ENCODE measurements around the gene BORCS5.

BORCS5 gene

DNA sequence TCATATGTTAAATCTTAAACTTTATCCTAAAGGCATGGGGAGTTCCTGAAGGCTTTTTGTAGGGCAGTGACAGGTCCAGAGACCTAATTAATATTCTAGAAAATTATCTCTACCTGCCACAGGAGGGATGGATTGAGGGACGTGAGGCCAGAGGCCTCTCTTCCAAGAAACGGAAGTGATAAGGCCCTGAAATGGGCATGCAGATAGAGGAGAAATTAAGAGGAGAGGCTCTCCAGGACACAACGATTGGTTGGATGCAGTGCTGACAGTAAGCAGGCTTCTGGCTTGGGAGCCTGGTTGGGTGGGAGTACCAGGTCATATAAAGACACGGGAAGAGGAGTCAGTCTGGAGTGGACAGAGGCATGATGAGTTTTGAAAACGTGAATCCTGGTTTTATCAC lies 3.1 kb upstream of the BORCS5 start:
- no peak for DNase-seq

DNA sequence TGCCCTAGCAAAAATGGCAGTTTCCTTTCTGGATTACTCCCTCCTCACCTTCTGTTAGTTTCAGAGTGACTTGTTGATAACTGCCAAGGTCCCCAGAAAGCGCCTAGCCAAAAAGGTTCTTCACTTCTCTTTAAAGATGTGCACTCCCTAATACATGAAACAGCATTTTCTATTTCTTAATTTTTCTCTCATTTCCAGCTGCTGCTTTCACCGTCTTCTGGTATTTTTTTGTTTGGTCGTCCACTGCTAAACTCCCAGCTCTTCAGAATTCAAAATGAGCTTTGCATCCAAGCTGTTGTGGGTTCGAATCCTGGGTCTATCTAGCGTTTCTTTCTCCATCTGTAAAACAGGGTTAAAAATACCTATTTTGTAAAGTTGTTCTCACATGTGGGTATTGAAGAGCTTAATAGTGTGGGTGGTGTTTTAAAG lies 397 bp upstream of the BORCS5 start:
- no peak for DNase-seq

DNA sequence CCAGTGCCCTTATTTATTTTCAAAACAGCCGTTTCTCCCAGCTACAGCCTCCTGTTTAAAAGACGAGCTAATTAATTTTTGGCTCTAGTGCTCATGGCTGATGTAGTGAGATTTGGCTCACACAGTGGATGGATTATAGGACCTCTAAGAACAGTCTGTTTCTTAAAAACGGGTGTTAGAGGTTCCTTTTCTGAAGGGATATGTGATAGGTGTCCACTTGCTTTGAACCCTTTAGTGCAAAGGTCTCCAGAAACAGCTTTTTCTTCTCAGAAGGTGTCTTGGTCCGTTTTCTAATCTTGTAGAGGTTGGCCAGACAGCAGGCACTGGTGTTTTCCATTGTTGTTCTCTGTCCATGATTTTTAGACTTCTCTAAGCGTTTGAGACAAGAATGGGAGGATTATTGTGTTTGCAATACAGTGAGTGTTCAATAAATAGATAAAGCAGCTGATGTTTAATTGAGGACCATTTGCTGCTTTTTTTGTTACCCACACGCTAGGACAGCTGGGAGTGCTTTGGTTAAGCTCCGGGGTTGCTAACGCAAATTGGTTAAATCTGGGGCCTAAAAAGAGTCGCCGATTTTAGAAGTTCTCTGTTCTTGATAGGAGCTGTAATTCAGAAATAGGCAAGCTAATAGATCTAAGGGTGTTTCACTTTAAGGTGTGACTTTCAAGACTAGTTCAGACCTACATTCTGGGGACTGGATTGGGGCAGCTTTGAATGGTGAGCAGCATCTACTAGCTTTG lies 1.0 kb downstream of the BORCS5 start:
- no peak for DNase-seq

DNA sequence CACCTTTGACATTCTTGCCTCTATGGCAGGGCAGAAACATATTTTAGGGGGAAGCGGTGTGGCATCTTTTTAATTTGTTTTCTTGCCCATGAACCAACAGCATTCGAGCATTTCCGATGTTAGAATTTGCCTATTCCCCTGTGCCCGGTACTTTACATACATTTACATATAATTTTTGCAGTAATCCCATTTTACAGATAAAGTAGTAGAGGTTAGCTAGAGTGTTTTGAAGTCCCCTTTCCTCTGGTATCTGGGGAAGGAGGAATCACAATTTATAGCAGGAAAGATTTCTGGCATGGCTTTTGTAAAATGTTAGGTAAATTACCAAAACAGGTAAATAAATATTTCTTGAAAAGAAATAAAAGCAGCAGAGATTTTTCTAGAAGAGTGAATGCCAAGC lies 1.6 kb downstream of the BORCS5 start:
- no peak for DNase-seq

DNA sequence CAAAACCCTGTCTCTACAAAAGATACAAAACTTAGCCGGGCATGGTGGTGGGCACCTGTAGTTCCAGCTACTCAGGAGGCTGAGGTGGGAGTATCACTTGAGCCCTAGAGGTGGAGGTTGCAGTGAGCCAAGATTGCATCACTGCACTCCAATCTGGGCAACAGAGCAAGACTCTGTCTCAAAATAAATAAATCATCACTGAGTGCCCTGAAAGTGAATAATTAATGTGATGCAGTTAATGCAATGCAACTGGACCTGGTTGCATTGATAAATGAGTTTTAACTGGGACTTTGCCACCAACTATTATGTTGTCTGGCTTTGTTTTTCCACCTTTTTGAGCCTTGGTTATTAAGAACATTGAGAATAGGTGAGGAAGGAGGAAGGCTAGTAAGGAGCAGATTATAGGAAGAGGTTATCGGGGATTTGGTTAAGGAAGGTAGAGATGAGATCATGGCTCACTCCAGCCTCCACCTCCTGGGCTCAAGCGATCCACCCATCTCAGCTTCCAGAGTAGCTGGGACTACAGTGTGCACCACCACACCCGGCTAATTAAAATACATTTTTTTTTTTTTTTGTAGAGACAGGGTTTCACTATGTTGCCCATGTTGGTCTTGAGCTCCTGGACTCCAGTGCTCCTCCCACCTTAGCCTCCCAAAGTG lies 8.0 kb downstream of the BORCS5 start:
- DNase-seq, result no peak

DNA sequence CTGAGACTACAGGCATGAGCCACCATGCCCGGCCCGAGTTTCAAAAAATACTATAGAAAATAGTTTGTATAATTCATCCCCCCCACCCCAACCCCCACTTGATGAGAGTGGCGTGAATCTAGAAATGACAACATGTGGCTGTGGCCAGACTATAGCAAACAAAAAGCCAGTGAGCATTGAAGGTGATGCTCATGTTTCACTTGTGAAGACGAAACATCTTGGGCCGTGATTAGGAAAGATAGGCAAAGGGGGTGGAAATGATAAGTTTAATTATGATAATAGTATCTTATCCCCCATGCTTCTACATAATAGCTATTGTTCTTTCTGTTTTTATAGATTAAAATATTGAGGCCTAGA lies 8.5 kb downstream of the BORCS5 start:
- DNase-seq, result no peak

DNA sequence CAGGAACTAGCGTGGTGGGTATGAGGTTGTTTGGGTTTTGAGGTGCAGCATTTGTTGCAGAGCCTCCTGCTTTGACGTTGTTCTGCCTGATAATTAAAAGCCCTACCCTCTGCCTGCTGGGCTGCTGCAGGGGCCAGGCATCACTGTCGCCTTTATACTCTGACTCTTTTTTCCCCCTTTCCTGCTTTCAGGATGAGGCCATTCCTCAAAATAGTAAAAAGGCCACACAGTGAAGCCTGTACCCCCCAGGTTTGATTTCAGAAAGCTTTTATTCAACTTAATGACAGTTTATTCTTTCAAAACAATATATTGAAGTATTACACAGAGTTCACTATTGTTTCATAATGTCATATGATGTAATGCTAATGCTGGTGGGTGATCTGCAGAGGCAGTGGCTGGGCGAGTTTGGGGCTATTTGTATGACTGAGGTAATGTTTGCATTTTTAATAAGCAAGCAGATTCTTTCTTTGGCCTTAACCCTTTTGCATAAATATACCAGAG lies 9.1 kb downstream of the BORCS5 start:
- no peak for DNase-seq

DNA sequence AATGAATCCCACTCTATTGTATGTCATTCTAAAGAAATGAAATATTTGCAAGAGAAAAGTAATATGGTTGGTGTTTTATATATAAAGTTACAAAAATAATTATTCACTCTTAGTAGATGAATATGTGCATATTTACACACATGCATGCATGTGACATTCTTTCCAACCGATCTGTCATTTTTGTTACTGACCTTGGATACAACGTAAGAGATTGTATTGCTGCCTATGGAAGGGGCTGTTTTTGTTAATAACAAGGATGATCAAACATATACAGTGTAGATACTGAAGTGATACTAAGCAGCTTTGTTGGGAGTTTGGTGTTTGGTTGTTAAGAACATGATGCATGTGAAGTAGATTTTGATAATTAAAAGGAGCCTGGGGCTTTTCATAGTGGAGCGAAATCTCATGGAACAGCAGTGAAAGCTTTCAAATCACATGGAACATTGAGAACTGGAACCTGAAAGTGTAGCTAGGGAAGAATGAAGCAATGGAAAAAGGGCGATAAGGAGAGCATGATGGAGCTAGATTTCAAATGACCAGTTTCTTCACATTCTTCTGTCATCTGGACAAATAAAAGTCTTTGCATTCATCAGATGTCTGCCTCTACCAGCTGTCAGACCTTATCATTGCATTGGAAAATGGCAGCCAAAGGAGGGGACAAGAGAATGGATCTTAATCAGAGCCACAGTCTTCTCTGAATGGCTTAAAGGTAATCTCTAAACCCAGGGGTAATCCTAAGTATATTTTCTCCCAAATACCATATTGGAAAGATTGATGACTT lies 10.0 kb downstream of the BORCS5 start:
- DNase-seq, result no peak

DNA sequence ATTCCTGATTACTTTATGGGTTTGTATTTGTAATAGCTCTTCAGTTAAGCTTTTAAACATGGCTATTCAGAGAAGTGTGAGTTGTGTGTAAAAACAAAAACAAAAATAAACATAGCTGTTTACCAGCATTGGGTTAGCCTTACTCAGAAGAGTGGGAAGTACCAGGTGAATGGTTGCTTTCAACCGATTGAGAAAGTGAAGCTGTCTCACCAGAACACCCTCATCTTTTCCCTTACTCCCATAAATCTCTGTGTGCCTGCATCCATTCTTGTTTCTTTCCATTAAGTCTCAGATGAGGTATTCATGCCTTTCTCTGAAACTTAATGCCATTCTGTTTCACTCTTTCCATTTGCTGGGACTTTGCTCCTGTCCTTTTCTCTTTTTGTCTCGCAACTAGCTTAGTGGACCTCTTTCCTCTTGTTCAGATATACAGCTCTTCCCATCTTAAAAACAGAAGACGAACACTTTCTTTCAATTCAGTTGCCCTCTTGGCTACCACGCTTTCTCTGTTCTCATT lies 10.7 kb downstream of the BORCS5 start:
- no peak for DNase-seq

DNA sequence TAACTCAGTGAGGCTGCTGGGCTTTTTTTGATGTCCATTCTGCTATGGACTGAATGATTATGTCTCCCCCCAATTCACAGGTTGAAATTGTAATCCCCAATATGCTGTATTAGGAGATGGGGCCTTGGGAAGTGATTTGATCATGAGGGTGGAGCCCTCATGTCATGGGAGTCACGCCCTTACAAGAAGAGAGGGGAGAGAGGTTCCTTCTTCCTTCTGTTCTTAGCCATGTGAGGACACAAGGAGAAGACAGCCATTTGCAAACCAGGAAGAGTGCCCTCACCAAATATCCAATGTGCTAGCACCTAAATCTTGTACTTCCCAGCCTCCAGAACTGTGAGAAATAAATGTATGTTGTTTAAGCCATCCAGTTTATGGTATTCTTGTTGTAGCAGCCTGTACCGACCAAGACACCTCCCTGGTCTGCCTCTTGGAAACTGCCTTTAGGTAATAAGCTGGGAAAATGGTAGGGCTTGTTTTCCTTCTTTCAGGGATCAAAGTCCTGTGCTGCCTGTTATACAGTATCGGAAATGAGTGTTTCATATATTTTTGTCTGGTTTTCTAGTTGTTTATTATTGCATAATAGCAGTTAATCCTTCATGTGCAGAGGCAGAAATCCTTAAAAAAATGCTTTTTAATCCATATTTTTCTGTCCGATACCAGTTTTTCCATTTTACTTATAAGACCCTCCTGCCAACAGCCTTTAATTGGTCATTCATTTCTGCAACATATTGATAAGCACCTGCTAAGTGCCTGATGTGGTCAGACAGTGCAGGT lies 16.3 kb downstream of the BORCS5 start:
- no peak for DNase-seq

DNA sequence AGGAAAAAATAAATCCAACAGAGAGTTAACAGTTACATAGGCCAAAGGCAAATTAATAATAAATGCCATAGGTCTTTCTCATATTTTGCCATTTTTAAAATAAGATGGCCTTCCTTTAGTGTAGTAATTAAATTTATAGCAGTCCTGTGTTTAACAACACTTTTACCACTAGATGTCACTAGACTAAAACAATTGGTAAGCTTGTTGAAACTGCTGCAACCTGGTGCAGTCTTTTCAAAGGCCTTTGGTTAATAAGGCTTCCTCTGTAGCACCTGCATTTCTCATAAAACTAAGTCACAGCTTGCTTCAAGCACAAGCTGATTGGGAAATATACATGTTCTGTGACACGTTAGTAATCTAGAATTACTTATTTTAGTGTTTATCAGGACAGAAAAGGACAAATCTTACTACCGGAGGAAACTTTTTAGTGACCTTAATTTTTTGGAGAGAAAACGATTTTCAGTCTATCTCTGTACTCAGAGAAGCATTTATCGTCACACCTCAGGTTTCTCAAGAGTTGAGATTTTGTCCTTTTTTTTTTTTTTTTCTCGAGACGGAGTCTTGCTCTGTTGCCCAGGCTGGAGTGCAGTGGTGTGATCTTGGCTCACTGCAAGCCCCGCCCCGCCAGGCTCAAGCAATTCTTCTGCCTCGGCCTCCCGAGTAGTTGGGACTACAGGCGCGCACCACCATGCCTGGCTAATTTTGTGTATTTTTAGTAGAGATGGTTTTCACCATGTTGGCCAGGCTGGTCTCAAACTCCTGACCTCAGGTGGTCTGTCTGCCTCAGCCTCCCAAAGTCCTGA lies 20.0 kb downstream of the BORCS5 start:
- no peak for DNase-seq

DNA sequence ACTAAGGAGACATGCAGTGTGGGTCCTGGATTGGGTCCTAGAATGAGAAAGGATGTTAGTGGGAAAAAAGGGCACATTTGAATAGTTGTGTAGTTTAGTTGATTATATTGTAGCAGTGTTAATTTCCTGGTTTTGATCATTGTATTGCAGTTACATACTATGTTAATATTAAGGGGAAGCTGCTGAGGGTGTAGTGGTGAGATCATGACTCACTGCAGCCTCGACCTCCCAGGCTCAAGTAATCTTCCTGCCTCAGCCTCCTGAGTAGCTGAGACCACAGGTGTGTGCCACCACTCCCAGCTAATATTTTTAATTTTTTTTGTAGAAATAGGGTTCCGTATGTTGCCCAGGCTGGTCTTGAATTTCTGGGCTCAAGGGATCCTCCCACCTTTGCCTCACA lies 21.7 kb downstream of the BORCS5 start:
- no peak for DNase-seq

DNA sequence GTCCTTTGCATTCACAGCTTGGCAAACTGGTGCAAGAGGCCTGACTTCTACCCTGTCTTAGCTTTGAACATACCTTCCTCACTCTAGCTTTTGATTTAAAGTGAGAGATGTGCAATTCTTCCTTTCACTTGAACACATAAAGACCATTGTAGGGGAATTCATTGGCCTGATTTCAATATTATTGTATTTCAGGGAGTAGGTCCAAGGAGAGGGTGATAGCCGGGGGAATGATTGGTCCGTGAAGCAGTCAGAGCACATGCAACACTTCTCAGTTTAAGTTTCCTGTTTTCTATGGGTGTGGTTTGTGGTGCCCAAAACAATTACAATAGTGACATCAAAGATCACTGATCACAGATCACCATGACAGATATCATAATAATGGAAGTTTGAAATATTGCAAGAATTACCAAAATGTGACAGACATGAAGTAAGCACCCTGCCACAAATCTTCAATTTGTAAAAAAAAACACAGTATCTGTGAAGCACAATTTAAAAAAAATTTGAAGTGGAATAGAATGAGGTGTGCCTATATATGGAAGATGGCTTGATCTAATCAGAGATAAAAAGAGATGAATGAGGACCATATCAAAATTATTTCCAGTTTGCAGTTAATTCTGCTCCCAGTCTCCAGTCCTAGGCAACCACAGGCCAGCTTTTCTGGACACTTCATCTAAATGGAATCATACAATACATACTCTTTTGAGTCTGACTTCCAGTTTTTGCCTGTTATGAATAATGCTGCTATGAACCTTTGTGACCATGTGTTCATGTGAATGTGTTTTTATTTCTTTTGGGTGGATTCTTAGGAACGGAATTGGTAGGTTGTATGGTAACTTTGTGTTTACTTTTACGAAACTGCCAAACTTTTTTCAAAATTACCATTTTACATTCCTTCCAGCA lies 23.2 kb downstream of the BORCS5 start:
- DNase-seq, result no peak

DNA sequence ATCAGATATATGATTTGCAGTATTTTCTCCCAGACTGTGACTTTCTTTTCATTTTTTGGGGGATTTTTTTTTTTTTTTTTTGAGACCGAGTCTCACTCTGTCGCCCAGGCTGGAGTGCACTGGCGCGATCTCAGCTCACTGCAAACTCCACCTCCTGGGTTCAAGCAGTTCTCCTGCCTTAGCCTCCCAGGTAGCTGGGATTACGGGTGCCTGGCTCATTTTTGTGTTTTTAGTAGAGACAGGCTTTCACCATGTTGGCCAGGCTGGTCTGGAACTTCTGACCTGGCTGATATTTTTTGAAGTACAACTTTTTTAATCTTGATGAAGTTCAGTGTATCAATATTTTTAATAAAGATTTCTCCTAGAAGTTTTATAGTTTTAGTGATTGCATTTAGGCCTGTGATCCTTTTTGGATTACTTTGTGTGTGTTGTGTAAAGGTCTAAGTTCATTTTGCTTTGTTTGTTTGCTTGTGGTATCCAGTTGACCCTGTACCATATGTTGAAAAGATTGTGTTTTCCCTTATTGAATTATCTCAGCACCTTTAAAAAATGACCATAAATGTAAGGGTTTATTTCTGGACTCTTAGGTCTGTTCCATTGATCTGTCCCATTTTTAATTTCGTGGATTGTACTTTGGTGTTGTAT lies 24.2 kb downstream of the BORCS5 start:
- no peak for DNase-seq

DNA sequence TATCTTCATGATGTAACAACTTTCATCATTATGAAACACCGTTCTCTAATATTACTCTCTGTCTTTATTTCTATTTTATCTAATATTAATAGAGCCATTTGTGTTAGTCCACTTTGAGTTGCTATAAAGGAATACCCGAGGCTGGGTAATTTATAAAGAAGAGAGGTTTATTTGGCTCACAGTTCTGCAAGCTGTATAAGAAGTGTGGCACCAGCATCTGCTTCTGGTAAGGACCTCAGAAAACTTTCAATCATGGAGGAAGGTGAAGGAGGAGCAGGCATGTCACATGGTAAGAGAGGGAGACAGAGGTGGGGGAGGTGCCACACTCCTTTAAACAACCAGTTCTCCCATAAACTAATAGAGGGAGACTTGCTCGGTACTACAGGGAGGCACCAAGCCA lies 25.1 kb downstream of the BORCS5 start:
- DNase-seq, result no peak

DNA sequence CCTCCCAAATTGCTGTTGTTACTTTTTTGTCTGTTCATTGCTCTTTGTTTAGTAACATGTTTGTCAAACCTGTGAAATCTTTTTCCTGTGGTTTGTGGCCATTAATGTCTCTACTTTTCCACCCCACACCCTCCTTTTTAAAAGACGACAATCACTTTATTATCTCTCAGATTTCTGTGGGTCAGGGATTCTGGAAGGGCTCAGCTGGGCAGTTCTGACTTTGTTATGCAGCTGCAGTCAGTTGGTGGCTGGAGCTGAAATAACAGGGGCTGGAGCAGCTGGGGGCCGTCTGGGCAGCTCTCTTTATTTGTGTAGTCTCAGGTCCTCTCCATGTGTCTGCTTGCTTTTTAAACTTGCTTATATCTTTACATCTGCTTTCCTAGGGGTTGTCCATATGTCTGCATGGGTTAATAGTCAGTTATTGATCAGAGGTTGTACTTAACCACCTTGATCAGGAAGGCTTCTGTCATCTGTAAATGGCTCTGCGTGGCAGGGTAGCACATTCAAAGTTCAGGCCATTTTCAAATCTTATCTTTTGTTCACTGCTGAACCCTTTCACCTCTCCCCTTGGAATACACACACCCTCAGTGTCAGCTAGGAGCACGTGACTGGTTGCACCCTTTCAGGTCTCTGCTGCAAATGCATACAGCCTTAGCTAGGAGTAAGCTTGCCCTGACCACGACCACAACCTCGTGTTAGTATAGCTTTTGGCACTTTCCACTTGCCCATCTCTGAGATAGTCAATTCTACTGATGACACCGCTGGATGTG lies 27.9 kb downstream of the BORCS5 start:
- peak; percentile 68 for DNase-seq

DNA sequence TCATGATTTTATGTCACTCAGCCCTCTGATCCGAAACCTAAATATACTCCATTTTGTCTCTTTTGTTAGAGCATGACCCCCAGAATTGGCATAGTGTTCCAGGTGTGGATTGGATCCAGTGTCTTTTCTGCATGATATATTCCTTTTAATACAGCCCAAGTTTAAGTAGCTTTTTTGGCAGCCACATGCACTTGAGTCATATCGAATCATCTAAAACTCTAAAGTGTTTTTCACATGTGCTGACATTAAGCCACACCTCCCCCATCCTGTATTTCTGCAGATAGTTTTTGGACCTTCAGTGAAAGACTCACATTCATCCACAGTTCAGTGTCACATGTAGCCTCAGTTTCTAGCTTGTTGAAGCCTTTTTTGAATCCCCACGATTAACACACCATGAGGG lies 30.6 kb downstream of the BORCS5 start:
- DNase-seq, result no peak

DNA sequence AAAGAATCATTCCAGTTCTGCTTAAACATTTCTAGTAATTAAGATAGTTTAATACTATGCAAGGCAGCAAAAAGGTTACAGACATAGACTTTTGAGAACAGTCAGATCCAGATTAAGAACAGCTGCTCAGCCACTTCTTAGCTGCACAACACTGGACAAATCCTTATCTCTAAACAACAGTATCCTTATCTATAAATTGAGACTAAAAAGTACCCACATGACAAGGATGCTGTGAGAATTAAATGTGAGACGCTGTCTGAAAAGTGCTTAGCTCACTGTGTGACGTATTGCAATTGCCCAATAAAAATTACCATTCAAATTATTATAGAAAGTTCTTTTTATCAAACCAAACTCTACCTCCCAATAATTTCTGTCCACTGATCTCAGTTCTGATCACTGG lies 35.5 kb downstream of the BORCS5 start:
- DNase-seq, result no peak

DNA sequence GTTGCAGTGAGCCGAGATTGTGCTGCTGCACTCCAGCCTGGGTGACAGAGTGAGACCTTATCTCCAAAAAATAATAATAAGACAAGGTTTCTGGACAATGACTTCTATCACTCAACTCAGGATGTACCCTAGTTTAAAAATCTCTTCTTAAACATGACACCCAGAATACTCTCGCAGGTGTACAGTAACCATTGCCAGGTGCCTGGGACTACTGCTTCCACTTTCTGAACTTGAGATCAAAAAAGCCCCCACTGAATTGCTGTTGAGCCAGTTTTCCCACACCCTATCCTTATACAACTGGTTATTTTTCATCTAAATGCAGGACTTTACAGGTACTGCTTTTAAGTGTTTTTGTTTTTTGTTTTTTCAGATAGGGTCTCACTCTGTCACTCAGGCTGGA lies 36.3 kb downstream of the BORCS5 start:
- DNase-seq, result no peak

DNA sequence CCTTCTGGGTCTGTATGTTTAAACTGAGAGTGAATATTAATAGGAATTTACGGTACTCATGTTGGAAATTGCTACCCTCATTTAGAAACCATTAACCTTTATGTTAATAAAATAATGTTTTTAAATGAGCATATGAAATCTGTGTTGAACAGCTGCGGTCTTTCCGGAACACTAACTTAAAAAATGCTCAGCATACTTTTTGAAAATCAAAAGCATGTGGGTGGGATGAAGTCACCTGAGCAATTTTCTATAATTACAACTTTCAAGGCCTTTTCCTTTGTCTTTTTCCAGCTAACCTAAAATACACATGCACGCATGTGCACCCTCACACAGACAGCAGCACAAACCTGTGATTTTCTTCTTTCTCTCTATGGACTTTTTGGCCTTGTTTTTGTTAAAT lies 39.8 kb downstream of the BORCS5 start:
- no peak for DNase-seq
